Endothelial cell of umbilical vein (primary cell): ENCODE measurements around the gene AKAP6. TPM values are rescaled to one million over a fixed set of nuclear protein-coding genes. Genes with fewer than 3 reads are reported as not detected.

Experiments
- BruUV-seq: library from RNA; stranded (reverse); fragments of 400-500 nt; replicated peaks from 2 replicates; lab custom pipeline; 2021; lab: Mats Ljungman, UMichigan
- CTCF ChIA-PET: fragments of 300-600, 350-600 bp; sonication (Branson Sonifier 250); formaldehyde crosslinking; loops from one replicate; lab custom pipeline; 2021; ENCODE audit warnings: antibody characterized with exemption, inconsistent platforms; lab: Charles Lee
- POLR2A ChIA-PET: fragments of 300-600, 350-600 bp; sonication (Branson Sonifier 250); formaldehyde crosslinking; loops from one replicate; lab custom pipeline; 2021; ENCODE audit warnings: antibody characterized with exemption, inconsistent platforms; lab: Charles Lee
- DNase-seq: peaks from one replicate; pipeline ENCODE4 v3.0.0-alpha.2; 2011; ENCODE audit warnings: low read depth, low spot score
- FAIRE-seq: peaks from 2 replicates; lab custom pipeline; 2011; peaks lifted over from hg19 to GRCh38; lab: Jason Lieb, UNC
- H2AFZ ChIP-seq: 2 replicates; pipeline ENCODE4 v1.6.0; 2012; ENCODE audit warnings: low read depth, low read length, control low read depth, inconsistent platforms
- H3K27ac ChIP-seq: 2 replicates; pipeline ENCODE4 v1.5.1; 2011; ENCODE audit warnings: low read depth, mild to moderate bottlenecking, control low read depth, low read length, moderate library complexity; ENCODE audit not compliant: insufficient read depth
- H3K27me3 ChIP-seq, 2 experiments: 2 replicates each; pipeline versions ENCODE4 v1.6.0 to v1.6.1; 2011; ENCODE audit warnings: low read length in 2 of 2, mixed read lengths in 1 of 2; ENCODE audit not compliant: control insufficient read depth in 2 of 2, insufficient read depth in 2 of 2
- H3K36me3 ChIP-seq, 2 experiments: 2 replicates in 1 of 2; 3 replicates in 1 of 2; pipeline ENCODE4 v1.5.1; 2011; ENCODE audit warnings: low read length in 2 of 2, mild to moderate bottlenecking in 1 of 2, moderate library complexity in 1 of 2; ENCODE audit not compliant: control insufficient read depth in 2 of 2, insufficient read depth in 2 of 2; ENCODE audit errors: extremely low read depth in 1 of 2
- H3K4me1 ChIP-seq: 3 replicates; pipeline ENCODE4 v1.5.1; 2011; ENCODE audit warnings: mild to moderate bottlenecking, low read length; ENCODE audit not compliant: control insufficient read depth, insufficient read depth; ENCODE audit errors: extremely low read depth
- H3K4me2 ChIP-seq: 2 replicates; pipeline ENCODE4 v1.6.1; 2011; ENCODE audit warnings: low read length, control low read depth, mixed read lengths; ENCODE audit not compliant: insufficient read depth
- H3K4me3 ChIP-seq, 3 experiments: fragments of 200-600 bp in 1 of 3; sonication (generic), shearing (Covaris generic) in 1 of 3; replicated peaks in 1 of 3; 2 replicates each; pipeline ENCODE4 v1.5.1; 2011 to 2016; ENCODE audit warnings: control low read depth in 3 of 3, low read length in 3 of 3, mild to moderate bottlenecking in 2 of 3, inconsistent platforms in 1 of 3, low read depth in 1 of 3, moderate library complexity in 1 of 3; ENCODE audit not compliant: insufficient read depth in 1 of 3
- H3K79me2 ChIP-seq: 2 replicates; pipeline ENCODE4 v1.6.0; 2012; ENCODE audit warnings: low read length, inconsistent platforms; ENCODE audit not compliant: control insufficient read depth, insufficient read depth
- H3K9ac ChIP-seq: replicated peaks from 2 replicates; pipeline ENCODE3; 2011; ENCODE audit warnings: low read length, control low read depth; ENCODE audit not compliant: insufficient read depth; ENCODE audit errors: extremely low read depth
- H3K9me1 ChIP-seq: replicated peaks from 3 replicates; pipeline ENCODE4 v1.6.0; 2011; ENCODE audit warnings: mild to moderate bottlenecking, low read length; ENCODE audit not compliant: control insufficient read depth, insufficient read depth; ENCODE audit errors: extremely low read depth
- H3K9me3 ChIP-seq: replicated peaks from 2 replicates; pipeline ENCODE4 v1.5.1; 2012; ENCODE audit warnings: low read length, inconsistent platforms; ENCODE audit not compliant: control insufficient read depth, insufficient read depth
- H4K20me1 ChIP-seq: replicated peaks from 2 replicates; pipeline ENCODE3; 2011; ENCODE audit warnings: mild to moderate bottlenecking, low read length; ENCODE audit not compliant: control insufficient read depth, insufficient read depth; ENCODE audit errors: extremely low read depth
- CTCF ChIP-seq, 2 donors: IDR thresholded peaks; 1 replicate in 1 of 2; 2 replicates in 1 of 2; pipeline ENCODE4 v1.5.1; 2011; ENCODE audit warnings: low read length in 2 of 2, mild to moderate bottlenecking in 2 of 2, moderate library complexity in 2 of 2, control low read depth in 1 of 2, inconsistent platforms in 1 of 2, low read depth in 1 of 2; ENCODE audit not compliant: insufficient read depth in 1 of 2; ENCODE audit errors: extremely low read depth in 1 of 2
- EZH2 ChIP-seq: IDR thresholded peaks from 2 replicates; pipeline ENCODE4 v1.6.1; 2012; ENCODE audit warnings: borderline replicate concordance, low read depth, mild to moderate bottlenecking, moderate library complexity, low read length, inconsistent platforms; ENCODE audit not compliant: severe bottlenecking
- FOS ChIP-seq: IDR thresholded peaks from 2 replicates; pipeline ENCODE4 v1.6.1; 2011; ENCODE audit warnings: mild to moderate bottlenecking, low read length, moderate library complexity, borderline replicate concordance; ENCODE audit not compliant: insufficient read depth
- GATA2 ChIP-seq: IDR thresholded peaks from 2 replicates; pipeline ENCODE4 v1.7.0; 2011; ENCODE audit warnings: low read depth, mild to moderate bottlenecking, moderate library complexity, mixed read lengths, low read length; ENCODE audit not compliant: insufficient read length, insufficient read depth
- JUN ChIP-seq: IDR thresholded peaks from 2 replicates; pipeline ENCODE4 v1.6.1; 2011; ENCODE audit warnings: borderline replicate concordance, low read depth; ENCODE audit not compliant: insufficient read length, insufficient read depth
- MAX ChIP-seq: IDR thresholded peaks from 2 replicates; pipeline ENCODE4 v1.6.1; 2011; ENCODE audit not compliant: insufficient read depth, insufficient read length
- MYC ChIP-seq: IDR thresholded peaks from one replicate; pipeline ENCODE4 v1.6.1; 2011; ENCODE audit warnings: mild to moderate bottlenecking, low read depth, low read length
- POLR2A ChIP-seq: IDR thresholded peaks from 2 replicates; pipeline ENCODE4 v1.6.1; 2012; ENCODE audit warnings: low read depth, mild to moderate bottlenecking, control low read depth, low read length
- POLR2AphosphoS5 ChIP-seq: IDR thresholded peaks from 2 replicates; pipeline ENCODE4 v1.6.1; 2012; ENCODE audit warnings: low read depth, mild to moderate bottlenecking, control low read depth, low read length, moderate library complexity; ENCODE audit not compliant: insufficient read depth
- dilution Hi-C: fragments of 300-500 bp; cut with MboI; formaldehyde crosslinking; loops from one replicate; pipeline ENCODE4 v1.15.0; 2019; ENCODE audit warnings: low sequenced_read_pairs; ENCODE audit not compliant: extremely low pct_ligation_motif_present
- intact Hi-C: fragments of 100-400 bp; cut with micrococcal nuclease; formaldehyde crosslinking; loops from one replicate; pipeline ENCODE4 v1.10.0; 2022
- polyA plus RNA-seq, 4 experiments: library from polyadenylated mRNA; depleted of rRNA in 3 of 4; stranded (reverse) in 3 of 4; unstranded in 1 of 4; fragments of >200 nt; gene quantifications; 2 replicates each; pipeline versions ENCODE4 v1.2.1 to v1.2.3, GENCODE V29; 2011 to 2012; ENCODE audit warnings: missing spikeins in 1 of 4
- total RNA-seq: library from RNA; stranded (reverse); gene quantifications from 2 replicates; pipeline ENCODE4 v1.2.3, GENCODE V29; 2021

Gene AKAP6
- total and polyA plus RNA-seq, 2 donors (not counting 3 experiments of a cell fraction or from before 2014, with no cell fraction given), result 0.03 to 0.49 TPM

GRCh38 chr14:32438517-32438916 lies 109.4 kb downstream of the AKAP6 start:
- no peak overlapping the region for H3K9ac ChIP-seq
- H3K79me2 ChIP-seq, result no peaks in the 10 kb centered on the region
- TF ChIP-seq EZH2 (no peak), POLR2AphosphoS5 (no peak), CTCF (IDR thresholded peaks at IDR 0.05; ENCODE audit: extremely low read depth in 1 of 2, insufficient read depth in 1 of 2, low read depth in 1 of 2, low read length in 2 of 2) (no peak), FOS (no peak), MYC (no peak), GATA2 (no peak), JUN (no peak), MAX (no peak), POLR2A (no peak)
- no peaks in the 10 kb centered on the region for H3K9me1 ChIP-seq
- no peak for FAIRE-seq
- no peak overlapping the region for H3K4me3 ChIP-seq
- CTCF ChIA-PET, result no interaction called here
- no peaks in the 10 kb centered on the region for H3K9me3 ChIP-seq
- no peak for DNase-seq
- no peaks in the 10 kb centered on the region for H3K36me3 ChIP-seq
- no peak overlapping the region for H3K27ac ChIP-seq
- H2AFZ ChIP-seq, result no peak overlapping the region
- dilution Hi-C loops (no loop called here), intact Hi-C loops (no loop called here)
- POLR2A ChIA-PET, result no interaction called here
- no peaks in the 10 kb centered on the region for H4K20me1 ChIP-seq
- BruUV-seq, result no TSS peak
- no peak overlapping the region for H3K4me2 ChIP-seq
- H3K27me3 ChIP-seq, result no peaks in the 10 kb centered on the region
- no peaks in the 10 kb centered on the region for H3K4me1 ChIP-seq
